HG02610 (cell line): ENCODE results near the gene DDX20.
"Not testable (repeated sequence)": the region's sequence is repeated elsewhere in the genome, so short reads cannot be mapped to it uniquely, and the experiment has no call there.

Experiments used
- ATAC-seq: cut with Tn5 transposase; IDR thresholded peaks from one replicate; pipeline ENCODE4 v1.9.1; 2021; ENCODE audit warnings: mild to moderate bottlenecking, moderate library complexity; ENCODE audit not compliant: unreplicated experiment

DDX20 gene

GRCh38 chr1:111732718-111733117 lies 23.0 kb upstream of the DDX20 start:
- no peak for ATAC-seq

- ATAC-seq = no peak
Measured at GRCh38 chr1:111733183-111733991, 22.3 kb upstream of the DDX20 start.

- ATAC-seq = no peak
Measured at GRCh38 chr1:111733992-111734341, 21.7 kb upstream of the DDX20 start.

GRCh38 chr1:111734426-111734825 lies 21.3 kb upstream of the DDX20 start:
- no peak for ATAC-seq

- ATAC-seq = no peak
Measured at GRCh38 chr1:111734856-111735255, 20.8 kb upstream of the DDX20 start.

GRCh38 chr1:111735321-111735720 lies 20.4 kb upstream of the DDX20 start:
- ATAC-seq = no peak

- ATAC-seq = no peak
Measured at GRCh38 chr1:111735858-111736544, 19.7 kb upstream of the DDX20 start.

- no peak for ATAC-seq
Measured at GRCh38 chr1:111736548-111737215, 19.0 kb upstream of the DDX20 start.

- ATAC-seq = no peak
Measured at GRCh38 chr1:111737216-111738132, 18.2 kb upstream of the DDX20 start.

- ATAC-seq = no peak
Measured at GRCh38 chr1:111738133-111738435, 17.6 kb upstream of the DDX20 start.

- peak; percentile 45 for ATAC-seq
Measured at GRCh38 chr1:111738436-111739193, 17.1 kb upstream of the DDX20 start.

- peak; percentile 85 for ATAC-seq
Measured at GRCh38 chr1:111739194-111739924, 16.3 kb upstream of the DDX20 start, which contains the start of gene INKA2. TSS of gene INKA2 (minus strand) at chr1:111739395. CDS start at chr1:111739242, 153 bp downstream.

- no peak for ATAC-seq
Measured at GRCh38 chr1:111739925-111740765, 15.6 kb upstream of the DDX20 start.

- ATAC-seq = not testable (repeated sequence)
Measured at GRCh38 chr1:111742292-111742691, 13.4 kb upstream of the DDX20 start.

GRCh38 chr1:111742938-111743549 lies 12.7 kb upstream of the DDX20 start:
- ATAC-seq = no peak

GRCh38 chr1:111743679-111744101 lies 12.0 kb upstream of the DDX20 start:
- no peak for ATAC-seq

- ATAC-seq = no peak
Measured at GRCh38 chr1:111745675-111746613, 9.8 kb upstream of the DDX20 start.
